CD4-positive, alpha-beta T cell treated with Interleukin-6 at 100 ng/mL for 8 hours (primary cell): ENCODE measurements around the gene GNG4.
"Not testable (repeated sequence)": the region's sequence is repeated elsewhere in the genome, so short reads cannot be mapped to it uniquely, and the experiment has no call there.

ENCODE experiments used
- DNase-seq: peaks from one replicate; pipeline ENCODE4 v3.0.0-alpha.2; 2020; ENCODE audit warnings: mixed read lengths, low spot score

The GNG4 gene

DNA sequence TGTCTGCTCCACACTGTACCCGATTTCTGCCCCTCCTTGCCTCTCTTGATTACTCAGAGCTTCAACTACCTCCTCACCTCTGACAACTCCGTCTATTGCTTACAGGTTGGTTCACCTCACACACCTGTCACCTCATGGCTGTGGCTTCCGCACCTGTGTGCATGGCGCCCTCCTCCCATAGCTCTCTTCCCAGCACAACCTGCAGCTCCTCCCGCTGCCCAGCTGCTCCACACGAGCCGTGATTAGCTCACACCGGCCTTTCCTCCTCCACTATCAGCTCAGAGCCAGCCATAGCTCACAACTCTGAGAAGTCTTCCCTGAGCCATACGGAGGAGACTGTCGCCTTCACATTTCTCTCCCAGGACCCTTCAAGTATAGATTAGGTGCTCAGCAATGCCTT is 67.5 kb downstream of the GNG4 start:
- DNase-seq: no peak

DNA sequence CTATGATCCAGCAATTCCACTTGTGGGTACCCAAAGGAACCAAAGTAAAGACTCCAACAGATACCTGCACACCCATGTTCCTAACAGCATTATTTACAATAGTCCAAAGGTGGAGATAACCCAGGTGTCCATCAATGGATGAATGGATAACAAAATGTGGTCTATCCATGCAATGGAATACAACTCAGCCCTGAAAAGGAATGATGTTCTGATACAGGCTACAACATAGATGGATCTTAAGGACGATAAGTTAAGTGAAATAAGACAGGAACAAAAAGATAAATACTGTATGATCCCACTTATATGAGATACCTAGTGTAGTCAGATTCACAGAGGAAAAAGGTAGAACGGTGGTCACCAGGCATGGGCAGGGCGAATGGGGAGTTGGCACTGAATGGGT is 69.7 kb downstream of the GNG4 start:
- no peak for DNase-seq

DNA sequence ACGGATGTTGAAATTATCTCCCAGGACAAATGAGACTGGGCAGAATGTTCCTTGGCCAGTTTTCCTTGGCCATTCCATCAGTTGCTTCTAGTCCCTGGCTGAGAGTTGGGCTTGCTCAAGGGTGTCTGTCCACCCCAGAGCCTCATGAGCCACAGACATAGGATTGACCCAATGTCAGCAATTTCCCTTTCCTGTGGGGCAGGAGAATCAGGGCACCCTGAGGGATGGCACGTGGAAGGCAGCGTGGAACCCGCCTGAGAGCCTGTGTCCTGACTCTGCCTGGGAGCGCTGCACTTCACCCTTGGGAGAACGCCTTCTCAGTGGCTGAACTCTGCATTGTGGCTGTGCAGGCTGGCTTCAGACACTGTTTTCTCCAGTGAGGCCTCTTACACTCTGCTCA is 74.0 kb downstream of the GNG4 start:
- no peak for DNase-seq

DNA sequence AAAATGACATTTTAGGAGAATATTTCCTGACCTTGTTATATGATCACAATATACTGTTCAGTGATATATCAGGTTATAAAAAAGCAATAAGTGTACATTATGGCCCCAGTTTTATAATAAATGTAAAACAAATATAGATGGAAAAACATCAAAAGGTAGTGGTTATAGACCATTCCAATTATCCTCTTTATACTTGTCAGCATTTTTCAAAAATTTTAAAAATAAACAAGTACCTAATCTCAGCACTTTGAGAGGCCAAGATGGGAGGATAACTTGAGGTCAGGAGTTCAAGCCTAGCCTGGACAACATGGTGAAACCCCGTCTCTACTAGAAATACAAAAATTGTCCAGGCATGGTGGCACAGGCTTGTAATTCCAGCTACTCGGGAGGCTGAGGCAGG is 75.7 kb downstream of the GNG4 start:
- DNase-seq: no peak

DNA sequence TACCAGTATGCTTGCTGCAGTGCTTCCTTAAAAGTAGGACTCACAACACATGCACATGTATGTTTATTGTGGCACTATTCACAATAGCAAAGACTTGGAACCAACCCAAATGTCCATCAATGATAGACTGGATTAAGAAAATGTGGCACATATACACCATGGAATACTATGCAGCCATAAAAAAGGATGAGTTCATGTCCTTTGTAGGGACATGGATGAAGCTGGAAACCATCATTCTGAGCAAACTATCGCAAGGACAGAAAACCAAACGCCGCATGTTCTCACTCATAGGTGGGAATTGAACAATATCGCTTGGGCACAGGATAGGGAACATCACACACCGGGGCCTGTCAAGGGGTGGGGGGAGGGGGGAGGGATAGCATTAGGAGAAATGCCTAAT is 76.6 kb downstream of the GNG4 start:
- not testable (repeated sequence) for DNase-seq

DNA sequence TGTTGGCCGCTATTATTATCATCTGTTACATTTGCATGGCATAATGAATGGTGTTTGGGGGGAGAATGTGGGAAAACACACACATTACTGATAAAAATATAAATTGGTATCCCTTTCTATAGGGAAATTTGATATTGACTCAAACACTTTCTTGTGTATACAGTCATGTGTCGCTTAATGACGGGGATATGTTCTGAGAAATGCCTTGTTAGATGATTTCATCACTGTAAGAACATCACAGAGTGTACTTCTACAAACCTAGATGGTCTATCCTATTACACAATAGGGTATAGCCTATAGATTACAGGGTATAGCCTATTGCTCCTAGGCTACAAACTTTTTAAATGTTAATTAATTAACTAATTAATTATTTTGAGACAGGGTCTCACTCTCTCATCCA is 78.1 kb downstream of the GNG4 start:
- no peak for DNase-seq

DNA sequence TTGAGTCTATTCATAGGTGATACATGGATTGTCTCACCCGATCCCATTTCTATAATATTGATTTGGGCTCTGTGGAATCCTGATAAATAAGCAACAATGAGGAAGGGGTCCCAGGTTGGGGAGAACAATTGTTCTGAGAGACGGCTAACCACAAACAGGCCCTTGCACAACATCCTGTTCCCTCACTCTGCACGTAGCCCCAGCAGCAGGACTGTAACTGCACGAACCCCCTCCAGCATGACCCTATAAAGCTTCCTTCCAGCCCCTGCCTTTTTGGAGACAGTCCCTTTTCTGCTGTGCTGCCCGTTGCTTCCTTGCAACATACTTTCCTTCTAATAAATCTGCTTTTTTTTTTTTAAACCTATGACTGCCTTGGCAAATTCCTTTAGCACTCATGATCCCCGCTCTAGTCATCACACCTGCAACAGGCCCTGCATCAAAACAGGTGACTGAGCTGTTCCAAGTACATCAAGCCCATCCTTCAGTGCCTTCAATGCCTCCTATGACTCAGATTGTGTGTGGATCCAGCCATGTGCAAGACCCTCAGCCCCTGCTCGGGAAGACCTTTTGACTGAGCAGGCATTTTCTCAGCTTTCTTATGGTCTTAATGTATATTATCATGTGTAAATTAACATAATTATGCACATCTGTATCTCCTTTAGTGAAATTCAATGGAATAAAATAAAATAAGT is 81.6 kb downstream of the GNG4 start:
- DNase-seq: no peak

DNA sequence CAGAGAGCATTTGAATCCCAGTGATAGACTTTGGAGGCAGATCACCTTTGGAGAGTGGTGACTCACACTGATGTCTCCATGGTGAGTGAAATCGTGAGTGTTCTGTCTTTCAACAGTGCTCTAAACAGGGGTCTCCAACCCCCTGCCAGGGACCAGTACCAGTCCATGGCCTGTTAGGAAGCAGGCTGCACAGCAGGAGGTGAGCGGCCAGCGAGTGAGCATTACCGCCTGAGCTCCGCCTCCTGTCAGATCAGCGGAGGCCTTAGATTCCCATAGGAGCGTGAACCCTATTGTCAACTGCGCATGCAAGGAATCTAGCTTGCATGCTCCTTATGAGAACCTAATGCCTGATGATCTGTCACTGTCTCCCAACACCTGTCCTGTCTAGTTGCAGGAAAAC is 83.5 kb downstream of the GNG4 start:
- DNase-seq: no peak

DNA sequence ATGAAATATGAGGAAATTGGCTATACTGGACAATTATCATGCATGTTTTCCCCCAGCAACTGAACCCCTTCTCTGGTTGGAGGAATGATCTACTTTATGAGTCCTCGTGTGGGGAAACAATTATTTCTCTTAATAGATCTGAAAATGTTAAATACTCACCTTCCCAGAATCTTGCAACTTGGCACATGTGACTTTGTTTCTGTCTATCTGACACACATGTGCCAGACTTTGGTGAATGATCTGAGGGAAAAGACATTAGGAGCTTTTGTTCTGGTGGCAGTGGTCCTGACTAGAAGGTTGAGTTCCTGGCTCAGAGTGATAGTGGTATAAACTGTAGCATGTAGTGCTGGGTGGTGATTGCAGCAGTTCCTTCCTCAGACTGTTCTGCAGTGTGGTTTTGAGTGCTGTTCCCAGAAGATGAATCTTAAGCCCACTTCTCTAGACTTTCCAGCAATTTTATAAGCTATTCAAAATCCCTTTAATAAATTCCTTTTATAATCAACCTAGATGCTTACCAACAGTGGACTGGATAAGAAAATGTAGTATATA is 86.0 kb downstream of the GNG4 start:
- DNase-seq: no peak

DNA sequence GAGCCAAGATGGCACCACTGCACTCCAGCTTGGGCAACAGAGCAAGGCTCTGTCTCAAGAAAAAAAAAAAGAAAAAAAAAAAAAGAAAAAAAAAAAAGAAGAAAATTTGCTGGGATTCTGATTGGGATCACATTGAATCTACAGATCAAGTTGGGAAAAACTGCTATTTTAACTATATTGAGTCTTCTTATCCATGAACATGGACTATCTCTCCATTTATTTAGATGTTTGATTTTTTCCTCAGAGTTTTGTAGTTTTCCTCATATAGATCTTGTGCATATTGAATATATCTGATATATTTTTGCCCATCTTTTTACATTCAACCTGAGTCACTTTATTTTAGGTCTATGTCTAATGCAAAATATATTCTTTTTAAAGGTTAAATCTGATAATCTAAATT is 87.0 kb downstream of the GNG4 start:
- DNase-seq: no peak

DNA sequence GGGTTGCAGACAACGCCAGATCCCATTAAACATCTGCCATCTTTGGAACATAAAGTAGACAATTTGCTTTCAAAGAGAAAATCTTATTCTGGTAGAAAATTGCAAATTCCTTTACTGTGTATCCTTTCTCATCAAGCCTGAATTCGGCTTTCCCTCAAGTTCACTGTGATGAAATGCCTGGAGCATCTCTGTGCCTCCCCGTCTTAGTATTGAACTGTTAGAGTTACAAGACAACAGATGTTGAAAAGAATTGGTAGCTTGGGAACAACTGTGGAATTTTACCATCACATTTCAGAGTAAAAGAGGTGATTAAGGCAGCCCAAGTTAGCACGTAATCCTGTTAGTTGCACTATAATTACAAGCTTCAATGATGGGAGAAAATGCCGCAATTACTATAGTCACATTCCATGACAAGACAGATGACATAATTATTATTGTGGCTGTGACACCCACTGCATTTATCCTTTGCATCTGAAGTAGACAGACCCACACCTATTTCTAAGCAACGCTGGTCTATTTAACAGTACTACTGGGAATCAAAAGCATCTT is 90.9 kb downstream of the GNG4 start:
- DNase-seq: no peak

DNA sequence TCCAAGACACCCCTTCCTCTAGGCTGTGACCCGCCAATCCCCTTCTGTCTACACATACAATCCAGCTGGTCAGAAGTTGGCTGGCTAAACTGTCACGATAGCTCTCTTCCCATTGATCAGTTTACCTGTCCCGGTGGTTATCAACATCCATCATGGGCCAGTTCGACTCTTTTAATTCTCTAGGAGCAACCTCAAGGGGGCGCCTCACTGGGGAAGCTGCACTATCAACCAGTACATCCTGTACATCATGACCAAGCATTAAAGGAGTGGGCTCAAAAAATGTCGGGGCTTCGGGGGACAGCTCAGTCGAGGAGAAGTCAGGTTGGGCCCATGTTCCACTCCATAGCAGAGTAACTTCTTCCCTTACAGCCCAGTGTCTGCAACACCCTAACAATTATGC is 92.1 kb downstream of the GNG4 start:
- no peak for DNase-seq

DNA sequence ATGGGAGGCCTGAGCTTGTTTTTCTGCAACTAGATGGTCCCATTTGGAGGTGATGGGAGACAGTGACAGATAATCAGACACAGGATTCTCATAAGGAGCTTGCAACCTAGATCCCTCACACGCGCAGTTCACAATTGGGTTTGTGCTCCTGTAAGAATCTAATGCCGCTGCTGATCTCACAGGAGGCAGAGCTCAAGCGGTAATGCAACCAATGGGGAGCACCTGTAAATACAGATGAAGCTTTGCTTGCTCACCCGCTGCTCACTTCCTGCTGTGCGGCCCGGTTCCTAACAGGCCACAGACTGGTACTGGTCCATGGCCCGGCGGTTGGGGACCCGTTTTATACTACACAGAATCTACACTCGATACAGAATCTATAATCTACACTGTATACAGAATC is 92.8 kb downstream of the GNG4 start:
- DNase-seq: no peak

DNA sequence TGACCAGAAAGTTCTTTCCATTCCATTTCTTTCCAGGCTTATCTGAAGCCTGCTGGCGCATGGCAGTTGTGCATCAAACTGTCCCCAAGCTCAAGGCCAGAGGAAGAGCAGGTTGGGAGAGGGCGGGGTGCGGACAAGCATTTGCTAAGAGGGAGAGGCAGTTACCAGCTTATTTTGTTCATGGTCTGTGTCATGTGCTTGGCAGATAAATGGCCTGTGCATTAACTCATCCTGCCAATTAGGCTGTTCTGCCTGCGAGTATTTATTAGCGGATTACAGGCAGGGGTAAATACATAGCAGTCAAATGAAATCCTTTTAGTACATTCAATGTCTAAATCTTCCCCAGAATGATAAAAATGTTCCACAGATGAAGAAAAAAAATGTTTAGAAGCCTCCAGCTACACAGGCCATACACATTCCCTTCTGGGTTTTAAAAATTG is 96.5 kb downstream of the GNG4 start:
- no peak for DNase-seq

DNA sequence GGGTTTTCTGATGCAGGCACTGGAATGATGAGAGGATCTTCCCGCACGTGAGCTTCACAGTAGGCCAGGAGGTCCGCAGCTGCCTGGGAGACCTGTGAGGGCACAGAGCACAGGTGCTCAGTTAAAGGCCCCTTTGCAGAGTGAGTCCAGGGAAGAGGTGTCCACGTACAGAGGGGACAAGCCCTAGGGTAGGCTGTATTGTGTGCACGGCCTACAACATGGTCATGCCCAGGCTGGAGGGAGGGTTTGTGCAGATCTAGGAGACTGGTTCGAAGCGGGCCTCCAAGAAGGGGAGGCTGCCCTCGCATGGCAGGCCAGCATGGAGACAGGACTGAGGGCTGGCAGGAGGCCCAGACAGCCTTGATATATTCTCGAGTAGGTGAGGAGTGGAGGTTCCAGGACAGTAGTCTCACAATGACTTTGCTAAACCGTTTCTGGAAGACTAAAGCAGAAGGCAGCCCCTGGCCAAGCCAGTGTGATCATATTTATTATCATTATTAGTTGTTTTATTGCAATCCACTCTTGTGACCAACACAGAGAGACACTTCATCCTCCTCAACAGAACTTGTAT is 97.4 kb downstream of the GNG4 start:
- DNase-seq: no peak

DNA sequence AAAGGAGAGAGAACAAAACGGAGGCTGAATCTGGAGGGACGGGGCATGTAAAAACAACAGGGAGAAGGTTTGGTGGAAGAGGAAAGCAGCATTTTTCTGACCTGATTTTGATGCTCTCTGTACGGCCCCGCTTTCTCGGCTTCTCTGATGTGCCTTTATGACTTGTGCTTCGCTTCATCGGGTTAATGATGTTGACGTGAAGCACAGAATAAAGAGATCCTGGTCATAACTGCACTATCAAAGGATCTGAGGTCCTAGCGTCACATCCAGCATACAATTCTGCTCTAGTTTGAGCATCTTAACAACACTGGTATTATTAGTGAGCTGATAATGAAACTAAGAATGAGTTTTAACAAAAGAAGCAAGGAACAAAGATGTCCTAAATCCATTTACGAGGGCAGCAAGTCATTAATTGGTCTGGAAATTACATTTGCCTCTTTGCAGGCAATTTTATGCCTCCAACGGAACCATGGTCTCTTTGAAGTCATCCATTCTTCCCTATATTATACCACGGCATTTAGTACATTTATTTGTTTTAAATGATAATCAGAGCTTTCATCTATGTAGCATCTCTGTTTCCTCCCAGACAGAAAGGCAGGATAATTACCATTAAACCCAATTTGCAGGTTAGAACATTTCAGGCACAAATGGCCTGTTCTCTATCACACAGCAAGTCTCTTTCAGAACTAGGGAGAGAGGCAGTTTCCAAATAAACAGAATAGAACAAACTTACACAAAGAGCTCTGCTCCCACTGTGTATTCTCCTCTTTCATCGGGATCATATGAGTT is 100.0 kb downstream of the GNG4 start:
- DNase-seq: no peak

DNA sequence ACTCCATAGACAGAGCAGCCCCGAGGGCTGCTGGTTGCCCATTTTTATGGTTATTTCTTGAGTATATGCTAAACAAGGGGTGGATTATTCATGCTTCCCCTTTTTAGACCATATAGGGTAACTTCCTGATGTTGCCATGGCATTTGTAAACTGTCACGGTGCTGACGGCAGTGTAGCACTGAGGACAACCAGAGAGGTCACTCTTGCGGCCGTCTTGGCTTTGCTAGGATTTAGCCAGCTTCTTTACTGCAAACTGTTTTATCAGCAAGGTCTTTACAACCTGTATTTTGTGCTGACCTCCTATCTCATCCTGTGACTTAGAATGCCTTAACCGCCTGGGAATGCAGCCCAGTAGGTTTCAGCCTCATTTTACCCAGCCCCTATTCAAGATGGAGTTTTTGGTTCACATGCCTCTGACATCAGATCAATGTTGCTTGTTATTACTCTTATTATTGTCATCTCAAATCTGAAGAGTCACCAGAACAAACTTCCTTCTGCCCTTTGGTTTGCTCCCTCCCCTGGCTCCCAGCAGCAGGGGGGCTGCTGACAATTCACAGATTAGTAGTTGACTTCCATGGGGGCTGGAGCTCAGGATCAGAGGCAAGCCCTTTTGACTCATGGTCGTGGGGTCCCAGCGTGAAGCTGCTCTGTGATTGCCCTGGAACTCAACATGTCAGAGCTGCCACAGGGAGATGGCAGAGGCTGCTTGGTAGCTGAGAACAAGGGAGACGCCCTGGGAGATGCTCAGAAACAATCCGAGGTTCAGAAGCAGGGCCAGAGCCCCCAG is 103.0 kb downstream of the GNG4 start:
- DNase-seq: not testable (repeated sequence)

DNA sequence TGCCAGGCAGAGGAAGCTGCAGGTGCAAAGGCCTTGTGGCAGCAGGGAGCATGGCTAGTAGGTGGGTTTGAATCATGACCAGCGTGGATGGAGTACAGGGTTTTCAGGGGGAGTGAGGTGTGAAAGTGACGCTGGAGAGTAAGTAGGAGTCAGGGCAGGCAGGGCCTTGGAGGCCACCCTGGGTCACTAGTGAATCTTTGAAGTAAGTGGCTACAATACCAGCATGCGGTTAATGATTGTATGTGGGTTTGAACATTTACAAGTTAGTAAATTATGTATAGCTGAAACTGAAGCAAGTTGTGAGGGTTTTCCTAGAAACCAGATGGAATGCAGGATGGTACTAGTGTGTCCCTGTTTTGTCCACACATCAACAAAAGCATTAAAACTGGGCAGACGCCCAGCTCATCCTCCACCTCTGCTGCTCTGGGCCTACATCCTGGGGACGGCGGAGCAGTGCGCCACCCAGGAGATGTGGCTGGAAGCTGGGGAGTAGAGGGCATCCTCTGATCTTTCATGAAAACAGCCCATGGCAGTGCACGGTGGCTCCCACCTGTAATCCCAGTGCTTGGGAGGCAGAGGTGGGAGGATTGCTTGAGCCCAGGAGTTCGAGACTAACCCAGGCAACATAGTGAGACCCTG is 104.2 kb downstream of the GNG4 start:
- no peak for DNase-seq

DNA sequence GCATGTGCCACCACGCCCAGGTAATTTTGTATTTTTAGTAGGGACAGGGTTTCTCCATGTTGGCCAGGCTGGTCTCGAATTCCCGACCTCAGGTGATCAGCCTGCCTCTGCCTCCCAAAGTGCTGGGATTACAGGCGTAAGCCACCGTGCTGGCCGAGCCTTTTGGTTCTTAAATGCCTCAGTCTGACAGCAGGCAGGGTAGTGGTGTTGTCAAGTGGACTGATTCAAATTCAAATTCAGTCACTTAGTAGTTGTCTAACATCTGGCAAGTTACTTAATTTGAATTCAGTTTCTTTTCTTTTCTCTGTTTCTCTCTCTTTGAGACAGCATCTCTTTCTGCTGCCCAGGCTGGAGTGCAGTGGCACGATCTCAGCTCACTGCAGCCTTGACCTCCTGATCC is 106.7 kb downstream of the GNG4 start:
- not testable (repeated sequence) for DNase-seq

DNA sequence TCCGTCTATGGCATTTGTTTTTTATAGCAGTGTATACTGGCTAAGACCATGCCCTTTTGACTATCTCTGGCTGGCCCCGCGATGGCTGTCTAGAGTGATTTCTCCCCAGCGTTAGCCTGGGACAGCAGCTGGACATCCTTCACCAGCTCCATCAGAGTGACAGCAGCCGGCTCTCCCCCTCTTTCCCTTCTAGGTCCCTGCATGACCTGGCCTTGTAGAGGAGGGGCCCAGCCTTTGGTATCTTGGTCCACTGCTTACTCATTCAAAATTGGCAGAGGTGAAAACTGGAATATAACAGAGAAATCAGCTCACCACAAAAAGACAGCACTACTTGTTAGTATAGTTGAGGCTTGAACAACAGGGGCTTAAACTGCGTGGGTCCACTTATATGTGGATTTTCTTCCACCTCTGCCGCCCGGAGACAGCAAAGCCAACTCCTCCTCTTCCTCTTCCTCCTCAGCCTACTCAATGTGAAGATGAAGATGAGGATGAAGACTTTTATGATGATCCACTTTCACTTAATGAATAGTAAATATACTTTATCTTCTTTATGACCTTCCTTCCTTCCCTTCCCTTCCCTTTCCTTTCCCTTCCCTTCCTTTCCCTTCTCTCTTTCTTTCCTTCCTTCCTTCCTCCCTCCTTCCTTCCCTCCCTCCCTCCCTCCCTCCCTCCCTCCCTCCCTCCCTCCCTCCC is 116.0 kb downstream of the GNG4 start:
- no peak for DNase-seq

DNA sequence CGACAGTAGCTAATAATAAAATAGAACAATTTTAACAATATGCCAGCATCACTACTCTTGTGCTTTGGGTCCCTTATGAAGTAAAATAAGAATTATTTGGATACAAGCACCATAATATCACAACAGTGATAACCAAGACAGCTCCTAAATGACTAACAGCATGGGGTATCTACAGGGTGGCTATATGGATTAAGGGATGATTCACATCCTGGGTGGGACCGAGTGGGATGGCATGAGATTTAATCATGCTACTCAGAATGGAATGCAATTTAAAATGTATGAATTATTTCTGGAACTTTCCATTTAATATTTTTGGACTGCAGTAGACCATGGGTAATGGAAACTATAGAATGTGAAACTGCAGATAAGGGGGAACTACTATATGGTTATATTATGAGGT is 117.2 kb downstream of the GNG4 start:
- no peak for DNase-seq
